ENCODE data around the gene SPATA20.

SPATA20 gene

DNA sequence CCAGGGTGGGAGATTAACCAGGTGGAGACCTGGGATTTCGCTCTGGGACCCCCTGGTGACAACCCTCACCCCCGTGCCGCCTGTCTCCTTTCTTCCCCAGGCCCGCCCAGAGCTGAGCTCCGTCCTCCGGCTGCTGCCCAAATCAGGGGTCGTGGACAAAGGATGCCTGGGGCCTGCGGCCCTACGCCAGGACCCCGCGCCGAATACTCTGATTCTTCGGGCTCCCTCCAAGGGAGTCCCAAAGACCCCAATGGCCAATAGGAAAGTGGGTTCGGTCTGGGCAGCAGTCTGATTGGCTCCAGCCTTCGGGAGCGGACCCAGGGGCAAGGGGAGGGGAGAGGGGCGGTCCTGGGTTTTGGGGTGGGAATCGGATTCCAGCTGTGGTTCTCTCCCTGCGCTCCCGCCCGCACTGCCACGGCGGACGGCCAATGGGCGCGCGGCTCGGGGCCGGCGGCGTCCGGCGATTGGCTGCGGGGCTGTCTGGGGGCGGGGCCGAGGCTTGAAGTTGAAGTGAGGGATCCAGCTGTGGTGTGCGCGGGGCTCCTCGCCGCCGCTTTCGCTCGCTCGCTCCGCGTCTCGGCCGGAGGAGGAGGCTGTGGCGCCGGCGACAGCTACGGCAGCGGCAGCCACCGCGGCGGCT is 13.3 kb downstream of the SPATA20 start, which contains the start of gene CACNA1G:
Gene CACNA1G (plus strand): TSS at position 531 of the 640 bp plus-strand sequence. CDS start 745 bp downstream, outside the sequence.
- Histone ChIP-seq H3K36me3 (ENCODE audit: control insufficient read depth in 2 of 2, insufficient read depth in 1 of 2, low read length in 2 of 2) (peaks cover 0 to 7% of the 10 kb centered on the region in 2 experiments; a peak in 1 of 3 replicates), H3K9me3 (ENCODE audit: control insufficient read depth, insufficient read depth, low read depth, low read length) (no peaks in the 10 kb centered on the region), H3K4me3 (ENCODE audit: low read depth, low read length) (peak within 1 kb of the TSS; percentile 38), H3K27ac (ENCODE audit: extremely low read depth, low read depth, low read length) (no peak within 1 kb of the TSS; the same call in 1 of the 2 replicates), H3K4me1 (ENCODE audit: control insufficient read depth, insufficient read depth, low read length) (peaks cover 5% of the 10 kb centered on the region; the same call in 1 of the 2 replicates)
- ChIA-PET CTCF (interaction anchor here (0.8 to 3.4 kb wide), 8 partner anchors 10 to 222 kb away, joined by 3 to 24 read pairs (median 5); partner anchors contain the start of gene SPATA20), POLR2A (interaction anchor here (0.6 to 1.7 kb wide), 12 partner anchors 10 to 306 kb away, joined by 3 to 13 read pairs (median 5); partner anchors contain the start of genes LUC7L3, SPATA20 and TOB1)
- TF ChIP-seq IKZF3 (tag by site-specific recombination; IDR thresholded peaks at IDR 0.05) (peak; percentile 27; the same call in 1 of the 2 replicates), KLF1 (tag by site-specific recombination; IDR thresholded peaks at IDR 0.05) (no peak), ZNF623 (tag by site-specific recombination; IDR thresholded peaks at IDR 0.05) (no peak), ZFP69B (tag by site-specific recombination; IDR thresholded peaks at IDR 0.05) (no peak), ZNF610 (tag by site-specific recombination; IDR thresholded peaks at IDR 0.05; ENCODE audit: borderline replicate concordance) (no peak), ZNF561 (tag by site-specific recombination; IDR thresholded peaks at IDR 0.05; ENCODE audit: borderline replicate concordance) (peak; percentile 91; the same call in 1 of the 2 replicates), ZNF596 (tag by site-specific recombination; IDR thresholded peaks at IDR 0.05) (peak; percentile 72; the same call in 1 of the 2 replicates), ZNF660 (tag by site-specific recombination; IDR thresholded peaks at IDR 0.05) (no peak), ZNF350 (tag by site-specific recombination; IDR thresholded peaks at IDR 0.05) (no peak), HOXA7 (CRISPR knock-in tag; IDR thresholded peaks at IDR 0.05; ENCODE audit: borderline replicate concordance) (no peak), ZNF223 (tag by site-specific recombination; IDR thresholded peaks at IDR 0.05) (no peak), KLF7 (tag by site-specific recombination; IDR thresholded peaks at IDR 0.05; ENCODE audit: borderline replicate concordance) (no peak), GLIS2 (tag by site-specific recombination; IDR thresholded peaks at IDR 0.05) (peak; percentile 59; the same call in 1 of the 2 replicates), ZNF37A (tag by site-specific recombination; IDR thresholded peaks at IDR 0.05) (no peak), ZNF548 (tag by site-specific recombination; IDR thresholded peaks at IDR 0.05) (no peak), REPIN1 (tag by site-specific recombination; IDR thresholded peaks at IDR 0.05; ENCODE audit: low read depth) (no peak)
- TF ChIP-seq, protein P1, sequence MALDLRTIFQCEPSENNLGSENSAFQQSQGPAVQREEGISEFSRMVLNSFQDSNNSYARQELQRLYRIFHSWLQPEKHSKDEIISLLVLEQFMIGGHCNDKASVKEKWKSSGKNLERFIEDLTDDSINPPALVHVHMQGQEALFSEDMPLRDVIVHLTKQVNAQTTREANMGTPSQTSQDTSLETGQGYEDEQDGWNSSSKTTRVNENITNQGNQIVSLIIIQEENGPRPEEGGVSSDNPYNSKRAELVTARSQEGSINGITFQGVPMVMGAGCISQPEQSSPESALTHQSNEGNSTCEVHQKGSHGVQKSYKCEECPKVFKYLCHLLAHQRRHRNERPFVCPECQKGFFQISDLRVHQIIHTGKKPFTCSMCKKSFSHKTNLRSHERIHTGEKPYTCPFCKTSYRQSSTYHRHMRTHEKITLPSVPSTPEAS (tag by site-specific recombination; IDR thresholded peaks at IDR 0.05) = no peak
- TF ChIP-seq, protein P2, sequence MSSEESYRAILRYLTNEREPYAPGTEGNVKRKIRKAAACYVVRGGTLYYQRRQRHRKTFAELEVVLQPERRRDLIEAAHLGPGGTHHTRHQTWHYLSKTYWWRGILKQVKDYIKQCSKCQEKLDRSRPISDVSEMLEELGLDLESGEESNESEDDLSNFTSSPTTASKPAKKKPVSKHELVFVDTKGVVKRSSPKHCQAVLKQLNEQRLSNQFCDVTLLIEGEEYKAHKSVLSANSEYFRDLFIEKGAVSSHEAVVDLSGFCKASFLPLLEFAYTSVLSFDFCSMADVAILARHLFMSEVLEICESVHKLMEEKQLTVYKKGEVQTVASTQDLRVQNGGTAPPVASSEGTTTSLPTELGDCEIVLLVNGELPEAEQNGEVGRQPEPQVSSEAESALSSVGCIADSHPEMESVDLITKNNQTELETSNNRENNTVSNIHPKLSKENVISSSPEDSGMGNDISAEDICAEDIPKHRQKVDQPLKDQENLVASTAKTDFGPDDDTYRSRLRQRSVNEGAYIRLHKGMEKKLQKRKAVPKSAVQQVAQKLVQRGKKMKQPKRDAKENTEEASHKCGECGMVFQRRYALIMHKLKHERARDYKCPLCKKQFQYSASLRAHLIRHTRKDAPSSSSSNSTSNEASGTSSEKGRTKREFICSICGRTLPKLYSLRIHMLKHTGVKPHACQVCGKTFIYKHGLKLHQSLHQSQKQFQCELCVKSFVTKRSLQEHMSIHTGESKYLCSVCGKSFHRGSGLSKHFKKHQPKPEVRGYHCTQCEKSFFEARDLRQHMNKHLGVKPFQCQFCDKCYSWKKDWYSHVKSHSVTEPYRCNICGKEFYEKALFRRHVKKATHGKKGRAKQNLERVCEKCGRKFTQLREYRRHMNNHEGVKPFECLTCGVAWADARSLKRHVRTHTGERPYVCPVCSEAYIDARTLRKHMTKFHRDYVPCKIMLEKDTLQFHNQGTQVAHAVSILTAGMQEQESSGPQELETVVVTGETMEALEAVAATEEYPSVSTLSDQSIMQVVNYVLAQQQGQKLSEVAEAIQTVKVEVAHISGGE (tag by site-specific recombination; conservative IDR thresholded peaks at IDR 0.05; ENCODE audit: low read depth) = no peak
- TF ChIP-seq, protein P3, sequence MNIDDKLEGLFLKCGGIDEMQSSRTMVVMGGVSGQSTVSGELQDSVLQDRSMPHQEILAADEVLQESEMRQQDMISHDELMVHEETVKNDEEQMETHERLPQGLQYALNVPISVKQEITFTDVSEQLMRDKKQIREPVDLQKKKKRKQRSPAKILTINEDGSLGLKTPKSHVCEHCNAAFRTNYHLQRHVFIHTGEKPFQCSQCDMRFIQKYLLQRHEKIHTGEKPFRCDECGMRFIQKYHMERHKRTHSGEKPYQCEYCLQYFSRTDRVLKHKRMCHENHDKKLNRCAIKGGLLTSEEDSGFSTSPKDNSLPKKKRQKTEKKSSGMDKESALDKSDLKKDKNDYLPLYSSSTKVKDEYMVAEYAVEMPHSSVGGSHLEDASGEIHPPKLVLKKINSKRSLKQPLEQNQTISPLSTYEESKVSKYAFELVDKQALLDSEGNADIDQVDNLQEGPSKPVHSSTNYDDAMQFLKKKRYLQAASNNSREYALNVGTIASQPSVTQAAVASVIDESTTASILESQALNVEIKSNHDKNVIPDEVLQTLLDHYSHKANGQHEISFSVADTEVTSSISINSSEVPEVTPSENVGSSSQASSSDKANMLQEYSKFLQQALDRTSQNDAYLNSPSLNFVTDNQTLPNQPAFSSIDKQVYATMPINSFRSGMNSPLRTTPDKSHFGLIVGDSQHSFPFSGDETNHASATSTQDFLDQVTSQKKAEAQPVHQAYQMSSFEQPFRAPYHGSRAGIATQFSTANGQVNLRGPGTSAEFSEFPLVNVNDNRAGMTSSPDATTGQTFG (tag by site-specific recombination; IDR thresholded peaks at IDR 0.05; ENCODE audit: borderline replicate concordance) = no peak
- TF ChIP-seq, protein P4, sequence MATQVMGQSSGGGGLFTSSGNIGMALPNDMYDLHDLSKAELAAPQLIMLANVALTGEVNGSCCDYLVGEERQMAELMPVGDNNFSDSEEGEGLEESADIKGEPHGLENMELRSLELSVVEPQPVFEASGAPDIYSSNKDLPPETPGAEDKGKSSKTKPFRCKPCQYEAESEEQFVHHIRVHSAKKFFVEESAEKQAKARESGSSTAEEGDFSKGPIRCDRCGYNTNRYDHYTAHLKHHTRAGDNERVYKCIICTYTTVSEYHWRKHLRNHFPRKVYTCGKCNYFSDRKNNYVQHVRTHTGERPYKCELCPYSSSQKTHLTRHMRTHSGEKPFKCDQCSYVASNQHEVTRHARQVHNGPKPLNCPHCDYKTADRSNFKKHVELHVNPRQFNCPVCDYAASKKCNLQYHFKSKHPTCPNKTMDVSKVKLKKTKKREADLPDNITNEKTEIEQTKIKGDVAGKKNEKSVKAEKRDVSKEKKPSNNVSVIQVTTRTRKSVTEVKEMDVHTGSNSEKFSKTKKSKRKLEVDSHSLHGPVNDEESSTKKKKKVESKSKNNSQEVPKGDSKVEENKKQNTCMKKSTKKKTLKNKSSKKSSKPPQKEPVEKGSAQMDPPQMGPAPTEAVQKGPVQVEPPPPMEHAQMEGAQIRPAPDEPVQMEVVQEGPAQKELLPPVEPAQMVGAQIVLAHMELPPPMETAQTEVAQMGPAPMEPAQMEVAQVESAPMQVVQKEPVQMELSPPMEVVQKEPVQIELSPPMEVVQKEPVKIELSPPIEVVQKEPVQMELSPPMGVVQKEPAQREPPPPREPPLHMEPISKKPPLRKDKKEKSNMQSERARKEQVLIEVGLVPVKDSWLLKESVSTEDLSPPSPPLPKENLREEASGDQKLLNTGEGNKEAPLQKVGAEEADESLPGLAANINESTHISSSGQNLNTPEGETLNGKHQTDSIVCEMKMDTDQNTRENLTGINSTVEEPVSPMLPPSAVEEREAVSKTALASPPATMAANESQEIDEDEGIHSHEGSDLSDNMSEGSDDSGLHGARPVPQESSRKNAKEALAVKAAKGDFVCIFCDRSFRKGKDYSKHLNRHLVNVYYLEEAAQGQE (tag by site-specific recombination; IDR thresholded peaks at IDR 0.05) = no peak
- TF ChIP-seq, protein P5, sequence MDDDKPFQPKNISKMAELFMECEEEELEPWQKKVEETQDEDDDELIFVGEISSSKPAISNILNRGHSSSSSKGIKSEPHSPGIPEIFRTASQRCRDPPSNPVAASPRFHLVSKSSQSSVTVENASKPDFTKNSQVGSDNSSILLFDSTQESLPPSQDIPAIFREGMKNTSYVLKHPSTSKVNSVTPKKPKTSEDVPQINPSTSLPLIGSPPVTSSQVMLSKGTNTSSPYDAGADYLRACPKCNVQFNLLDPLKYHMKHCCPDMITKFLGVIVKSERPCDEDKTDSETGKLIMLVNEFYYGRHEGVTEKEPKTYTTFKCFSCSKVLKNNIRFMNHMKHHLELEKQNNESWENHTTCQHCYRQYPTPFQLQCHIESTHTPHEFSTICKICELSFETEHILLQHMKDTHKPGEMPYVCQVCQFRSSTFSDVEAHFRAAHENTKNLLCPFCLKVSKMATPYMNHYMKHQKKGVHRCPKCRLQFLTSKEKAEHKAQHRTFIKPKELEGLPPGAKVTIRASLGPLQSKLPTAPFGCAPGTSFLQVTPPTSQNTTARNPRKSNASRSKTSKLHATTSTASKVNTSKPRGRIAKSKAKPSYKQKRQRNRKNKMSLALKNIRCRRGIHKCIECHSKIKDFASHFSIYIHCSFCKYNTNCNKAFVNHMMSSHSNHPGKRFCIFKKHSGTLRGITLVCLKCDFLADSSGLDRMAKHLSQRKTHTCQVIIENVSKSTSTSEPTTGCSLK (tag by site-specific recombination; IDR thresholded peaks at IDR 0.05) = no peak
- TF ChIP-seq, protein P6, sequence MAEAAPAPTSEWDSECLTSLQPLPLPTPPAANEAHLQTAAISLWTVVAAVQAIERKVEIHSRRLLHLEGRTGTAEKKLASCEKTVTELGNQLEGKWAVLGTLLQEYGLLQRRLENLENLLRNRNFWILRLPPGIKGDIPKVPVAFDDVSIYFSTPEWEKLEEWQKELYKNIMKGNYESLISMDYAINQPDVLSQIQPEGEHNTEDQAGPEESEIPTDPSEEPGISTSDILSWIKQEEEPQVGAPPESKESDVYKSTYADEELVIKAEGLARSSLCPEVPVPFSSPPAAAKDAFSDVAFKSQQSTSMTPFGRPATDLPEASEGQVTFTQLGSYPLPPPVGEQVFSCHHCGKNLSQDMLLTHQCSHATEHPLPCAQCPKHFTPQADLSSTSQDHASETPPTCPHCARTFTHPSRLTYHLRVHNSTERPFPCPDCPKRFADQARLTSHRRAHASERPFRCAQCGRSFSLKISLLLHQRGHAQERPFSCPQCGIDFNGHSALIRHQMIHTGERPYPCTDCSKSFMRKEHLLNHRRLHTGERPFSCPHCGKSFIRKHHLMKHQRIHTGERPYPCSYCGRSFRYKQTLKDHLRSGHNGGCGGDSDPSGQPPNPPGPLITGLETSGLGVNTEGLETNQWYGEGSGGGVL (tag by site-specific recombination; IDR thresholded peaks at IDR 0.05) = peak; percentile 88

Data from HEK293 (cell line).